Bronchial epithelial cell (primary cell): ENCODE results near the gene HOGA1. TPM values are rescaled to one million over a fixed set of nuclear protein-coding genes. Genes with fewer than 3 reads are reported as not detected.
A peak's percentile ranks its signal among the peaks of the same experiment; 100 is the strongest.

Experiments
- DNase-seq: peaks from one replicate; pipeline ENCODE4 v3.0.0-alpha.2; 2010; ENCODE audit warnings: low read depth
- FAIRE-seq: peaks from 2 replicates; lab custom pipeline; 2011; peaks lifted over from hg19 to GRCh38; lab: Jason Lieb, UNC
- H3K27me3 ChIP-seq: 2 replicates; pipeline ENCODE4 v1.5.1; 2011; ENCODE audit warnings: low read length; ENCODE audit not compliant: control insufficient read depth, insufficient read depth
- H3K36me3 ChIP-seq: 2 replicates; pipeline ENCODE4 v1.5.1; 2011; ENCODE audit warnings: low read length; ENCODE audit not compliant: control insufficient read depth, insufficient read depth
- H3K4me3 ChIP-seq: 2 replicates; pipeline ENCODE4 v1.5.1; 2011; ENCODE audit warnings: mild to moderate bottlenecking, low read depth, low read length, control low read depth
- total RNA-seq: library from RNA; depleted of rRNA; stranded (reverse); fragments of >200 nt; gene quantifications from 2 replicates; pipeline ENCODE4 v1.2.1, GENCODE V29; 2014
- TF ChIP-seq, protein P1 (sequence below): IDR thresholded peaks from 2 replicates; pipeline ENCODE4 v1.5.1; 2011; ENCODE audit warnings: mild to moderate bottlenecking, moderate library complexity, low read length, control low read depth, inconsistent platforms; ENCODE audit not compliant: insufficient read depth, severe bottlenecking

HOGA1 gene
- total RNA-seq, 1 donor from 2014 or later = 0.26 TPM

DNA sequence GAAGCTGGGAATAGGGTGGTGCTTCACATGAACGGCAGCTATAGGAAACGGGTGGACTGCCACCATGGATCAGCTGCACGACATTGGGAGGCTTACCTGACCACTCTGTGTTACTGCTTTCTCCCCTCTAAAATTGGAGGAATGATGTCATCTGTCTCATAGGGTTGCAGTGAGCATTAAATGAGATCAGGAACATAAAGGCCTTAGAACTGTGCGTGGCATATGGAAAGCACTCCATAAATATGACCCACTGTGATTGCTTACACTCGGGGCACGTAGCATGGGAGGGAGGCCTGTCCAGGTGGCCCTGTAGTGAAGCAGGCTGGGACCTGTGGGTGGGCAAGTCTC lies 15.1 kb downstream of the HOGA1 start:
- DNase-seq (no peak), FAIRE-seq (peak; percentile 88)
- Histone ChIP-seq H3K27me3 (no peaks in the 10 kb centered on the region), H3K4me3 (no peak overlapping the region), H3K36me3 (no peaks in the 10 kb centered on the region)
- TF ChIP-seq, protein P1, sequence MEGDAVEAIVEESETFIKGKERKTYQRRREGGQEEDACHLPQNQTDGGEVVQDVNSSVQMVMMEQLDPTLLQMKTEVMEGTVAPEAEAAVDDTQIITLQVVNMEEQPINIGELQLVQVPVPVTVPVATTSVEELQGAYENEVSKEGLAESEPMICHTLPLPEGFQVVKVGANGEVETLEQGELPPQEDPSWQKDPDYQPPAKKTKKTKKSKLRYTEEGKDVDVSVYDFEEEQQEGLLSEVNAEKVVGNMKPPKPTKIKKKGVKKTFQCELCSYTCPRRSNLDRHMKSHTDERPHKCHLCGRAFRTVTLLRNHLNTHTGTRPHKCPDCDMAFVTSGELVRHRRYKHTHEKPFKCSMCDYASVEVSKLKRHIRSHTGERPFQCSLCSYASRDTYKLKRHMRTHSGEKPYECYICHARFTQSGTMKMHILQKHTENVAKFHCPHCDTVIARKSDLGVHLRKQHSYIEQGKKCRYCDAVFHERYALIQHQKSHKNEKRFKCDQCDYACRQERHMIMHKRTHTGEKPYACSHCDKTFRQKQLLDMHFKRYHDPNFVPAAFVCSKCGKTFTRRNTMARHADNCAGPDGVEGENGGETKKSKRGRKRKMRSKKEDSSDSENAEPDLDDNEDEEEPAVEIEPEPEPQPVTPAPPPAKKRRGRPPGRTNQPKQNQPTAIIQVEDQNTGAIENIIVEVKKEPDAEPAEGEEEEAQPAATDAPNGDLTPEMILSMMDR = no peak

DNA sequence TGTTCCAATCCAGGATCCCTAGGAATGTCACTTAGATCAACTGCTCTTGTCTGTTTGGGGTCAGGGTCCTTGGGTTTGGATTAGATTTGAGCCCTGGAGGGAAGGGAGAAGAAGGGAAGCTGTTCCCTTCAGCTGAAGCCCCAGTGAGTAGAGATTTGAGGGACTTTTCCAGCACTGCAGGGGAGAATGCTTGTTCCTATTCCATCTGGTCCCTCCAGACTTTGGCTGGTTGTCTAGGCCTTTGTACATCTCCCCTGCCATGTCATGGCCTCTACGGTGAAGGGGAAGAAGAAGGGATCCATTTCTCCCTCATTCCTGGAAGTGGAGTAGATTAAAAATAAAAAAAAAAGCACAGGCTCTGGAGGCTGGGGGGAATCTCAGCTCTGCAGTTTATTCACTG lies 16.4 kb downstream of the HOGA1 start:
- FAIRE-seq (no peak), DNase-seq (no peak)
- TF ChIP-seq, protein P1 = no peak

DNA sequence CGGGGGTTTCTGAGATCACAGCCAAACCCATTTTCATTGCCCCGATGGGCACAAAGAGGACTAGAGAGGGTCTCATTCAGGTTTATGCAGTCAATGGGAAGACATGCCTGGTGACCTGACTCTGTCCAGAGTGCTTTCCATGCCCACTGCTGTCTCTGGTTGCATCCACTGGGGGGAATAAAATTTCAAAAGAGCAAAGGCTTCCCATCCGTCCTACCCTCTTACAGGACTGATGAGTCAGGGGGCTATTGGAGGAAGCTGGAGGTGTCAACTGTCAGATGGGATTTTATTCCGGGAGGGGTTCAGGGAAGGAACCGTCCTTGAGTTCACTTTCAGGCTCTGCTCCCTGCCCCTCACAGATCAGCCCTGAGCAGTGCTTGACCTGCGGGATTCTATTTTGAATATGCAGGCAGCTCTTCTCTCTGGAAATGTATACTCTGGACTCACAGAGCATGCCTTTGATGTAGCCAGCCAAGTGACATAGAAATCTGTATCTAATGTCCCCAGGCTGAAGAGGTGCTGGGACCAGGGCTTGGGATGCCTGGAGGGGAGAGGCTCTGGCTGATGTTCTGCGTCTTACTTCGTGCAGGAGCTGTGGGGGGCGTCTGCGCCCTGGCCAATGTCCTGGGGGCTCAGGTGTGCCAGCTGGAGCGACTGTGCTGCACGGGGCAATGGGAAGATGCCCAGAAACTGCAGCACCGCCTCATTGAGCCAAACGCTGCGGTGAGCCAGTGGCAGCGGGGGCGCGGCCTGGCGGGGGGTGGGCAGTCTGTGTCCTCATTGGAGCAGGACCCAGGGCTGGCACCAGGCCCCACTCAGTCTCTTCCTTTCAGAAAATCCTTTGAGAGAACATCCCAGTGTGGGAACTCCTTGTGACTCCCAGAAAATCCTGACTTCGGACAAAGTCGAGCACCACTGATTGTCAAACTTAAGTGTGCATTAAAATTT lies 17.4 kb downstream of the HOGA1 start:
- DNase-seq (no peak), FAIRE-seq (no peak)
- TF ChIP-seq, protein P1 = no peak
- H3K4me3 ChIP-seq = no peak overlapping the region
- H3K27me3 ChIP-seq = no peaks in the 10 kb centered on the region
- no peaks in the 10 kb centered on the region for H3K36me3 ChIP-seq

More for the DNA sequence above, 16.4 kb downstream of the HOGA1 start:
- H3K4me3 ChIP-seq = no peak overlapping the region
- H3K27me3 ChIP-seq = no peaks in the 10 kb centered on the region
- H3K36me3 ChIP-seq = no peaks in the 10 kb centered on the region

DNA sequence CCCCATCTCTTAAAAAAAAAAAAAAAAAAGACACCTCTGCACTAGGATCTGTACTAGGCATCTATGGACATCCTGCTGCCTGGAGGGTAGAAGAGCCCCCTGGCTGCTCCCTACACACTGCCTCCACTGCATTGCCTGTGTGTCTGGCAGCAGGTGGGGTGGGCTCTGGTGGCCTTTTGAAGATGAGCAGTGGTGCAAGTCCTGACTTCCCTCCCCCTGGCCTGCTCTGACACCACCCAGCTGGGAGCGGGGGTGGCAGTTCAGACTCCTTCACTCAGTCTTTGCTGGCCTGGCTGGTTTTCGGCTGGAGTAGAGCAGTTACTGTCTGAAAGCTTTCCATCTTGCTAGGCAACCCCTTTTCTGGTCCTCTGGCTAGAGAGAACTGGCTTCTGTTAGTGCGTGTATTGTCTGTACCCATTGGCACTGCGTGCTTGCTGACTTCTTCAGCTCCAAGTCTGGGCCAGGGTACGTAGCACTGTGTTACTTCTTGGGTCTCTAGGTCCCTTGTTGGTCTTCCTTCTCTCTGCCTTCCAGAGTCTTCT lies 23.0 kb downstream of the HOGA1 start:
- FAIRE-seq (no peak), DNase-seq (no peak)
- TF ChIP-seq, protein P1 = no peak
- H3K4me3 ChIP-seq = no peak overlapping the region
- no peaks in the 10 kb centered on the region for H3K36me3 ChIP-seq
- no peaks in the 10 kb centered on the region for H3K27me3 ChIP-seq

DNA sequence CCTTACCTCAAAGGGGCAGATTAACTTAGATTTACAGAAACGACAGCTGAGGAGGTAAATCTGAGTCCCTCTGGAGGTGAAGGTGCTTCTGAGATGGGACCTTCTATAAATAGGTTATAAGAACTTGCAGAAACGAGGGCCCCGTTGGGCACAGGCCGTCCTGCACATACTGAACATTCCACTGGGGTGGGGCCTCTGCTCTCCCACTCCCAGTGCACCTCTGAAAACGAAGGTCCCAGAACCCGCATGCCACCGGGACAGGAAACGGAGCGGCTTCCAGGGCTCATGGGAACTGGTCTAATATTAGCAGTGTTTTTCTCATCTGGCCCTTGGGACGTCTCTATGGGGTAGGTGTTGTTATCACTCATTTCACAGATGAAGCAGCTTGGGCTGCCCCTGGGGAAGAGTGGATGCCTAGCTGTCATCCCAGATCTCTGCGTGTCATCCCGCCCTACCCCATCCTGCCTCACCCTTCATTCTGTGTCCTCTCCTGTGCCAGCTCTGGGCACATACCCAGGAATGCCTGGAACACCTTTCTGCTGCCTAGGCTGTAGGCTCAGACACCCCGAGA lies 24.9 kb downstream of the HOGA1 start:
- DNase-seq = no peak
- H3K4me3 ChIP-seq = no peak overlapping the region
- FAIRE-seq = no peak
- no peaks in the 10 kb centered on the region for H3K36me3 ChIP-seq
- TF ChIP-seq, protein P1 = no peak
- H3K27me3 ChIP-seq = no peaks in the 10 kb centered on the region
